GM13976 (cell line): ENCODE measurements around the gene ACP5.

Source experiments
- DNase-seq: peaks from one replicate; pipeline ENCODE4 v3.0.0; 2012; ENCODE audit warnings: low spot score
- in situ Hi-C: fragments of 300-500 bp; cut with MboI; formaldehyde crosslinking; loops from one replicate; pipeline ENCODE4 v1.12.0; 2022; ENCODE audit warnings: low sequenced_read_pairs, mixed read lengths, inconsistent platforms; ENCODE audit not compliant: unreplicated experiment
- TF ChIP-seq, protein P1 (sequence below): IDR thresholded peaks from 2 replicates; pipeline ENCODE4 v1.5.1; 2012; ENCODE audit warnings: borderline replicate concordance, mild to moderate bottlenecking; ENCODE audit not compliant: insufficient read depth; ENCODE audit errors: extremely low read depth, missing control alignments, control extremely low read depth

ACP5 gene

GRCh38 chr19:11596156-11596555 is 18.7 kb upstream of the ACP5 start:
- no peak for DNase-seq
- in situ Hi-C loops: no loop called here
- TF ChIP-seq, protein P1, sequence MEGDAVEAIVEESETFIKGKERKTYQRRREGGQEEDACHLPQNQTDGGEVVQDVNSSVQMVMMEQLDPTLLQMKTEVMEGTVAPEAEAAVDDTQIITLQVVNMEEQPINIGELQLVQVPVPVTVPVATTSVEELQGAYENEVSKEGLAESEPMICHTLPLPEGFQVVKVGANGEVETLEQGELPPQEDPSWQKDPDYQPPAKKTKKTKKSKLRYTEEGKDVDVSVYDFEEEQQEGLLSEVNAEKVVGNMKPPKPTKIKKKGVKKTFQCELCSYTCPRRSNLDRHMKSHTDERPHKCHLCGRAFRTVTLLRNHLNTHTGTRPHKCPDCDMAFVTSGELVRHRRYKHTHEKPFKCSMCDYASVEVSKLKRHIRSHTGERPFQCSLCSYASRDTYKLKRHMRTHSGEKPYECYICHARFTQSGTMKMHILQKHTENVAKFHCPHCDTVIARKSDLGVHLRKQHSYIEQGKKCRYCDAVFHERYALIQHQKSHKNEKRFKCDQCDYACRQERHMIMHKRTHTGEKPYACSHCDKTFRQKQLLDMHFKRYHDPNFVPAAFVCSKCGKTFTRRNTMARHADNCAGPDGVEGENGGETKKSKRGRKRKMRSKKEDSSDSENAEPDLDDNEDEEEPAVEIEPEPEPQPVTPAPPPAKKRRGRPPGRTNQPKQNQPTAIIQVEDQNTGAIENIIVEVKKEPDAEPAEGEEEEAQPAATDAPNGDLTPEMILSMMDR: no peak

- no peak for DNase-seq
- in situ Hi-C loops: no loop called here
- TF ChIP-seq, protein P1: no peak
These were observed 16.6 kb upstream of the ACP5 start for GRCh38 chr19:11594084-11594483.

DNA sequence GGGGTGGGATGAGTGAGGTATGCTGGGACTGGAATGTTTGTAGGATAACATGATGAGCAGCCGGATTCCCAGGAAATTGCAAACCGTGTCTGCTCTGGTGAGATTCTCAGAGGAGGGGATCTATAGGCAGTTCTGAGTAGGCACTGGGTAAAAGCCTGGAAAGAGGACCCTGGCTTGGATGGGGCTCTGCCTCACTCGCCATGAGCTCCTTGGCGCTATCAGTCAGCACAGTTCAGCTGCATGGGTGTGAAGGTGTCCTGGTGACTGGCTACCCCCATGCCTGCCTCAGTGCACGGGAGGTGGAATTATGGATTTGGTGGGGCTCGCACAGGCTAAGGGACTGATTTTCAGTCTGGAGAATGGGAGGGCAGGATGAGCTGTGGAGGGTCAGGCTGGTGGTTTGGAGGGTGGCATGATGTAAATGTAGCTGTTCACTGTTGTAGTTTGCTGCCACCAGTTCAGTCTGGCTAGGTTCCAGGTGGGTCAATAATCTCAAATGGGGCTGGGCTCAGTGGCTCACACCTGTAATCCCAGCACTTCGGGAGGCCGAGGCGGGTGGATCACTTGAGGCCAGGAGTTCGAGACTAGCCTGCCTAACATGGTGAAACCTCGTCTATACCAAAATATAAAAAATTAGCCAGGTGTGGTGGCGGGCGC is 10.7 kb upstream of the ACP5 start:
- in situ Hi-C loops: no loop called here
- TF ChIP-seq, protein P1: no peak
- DNase-seq: no peak

DNA sequence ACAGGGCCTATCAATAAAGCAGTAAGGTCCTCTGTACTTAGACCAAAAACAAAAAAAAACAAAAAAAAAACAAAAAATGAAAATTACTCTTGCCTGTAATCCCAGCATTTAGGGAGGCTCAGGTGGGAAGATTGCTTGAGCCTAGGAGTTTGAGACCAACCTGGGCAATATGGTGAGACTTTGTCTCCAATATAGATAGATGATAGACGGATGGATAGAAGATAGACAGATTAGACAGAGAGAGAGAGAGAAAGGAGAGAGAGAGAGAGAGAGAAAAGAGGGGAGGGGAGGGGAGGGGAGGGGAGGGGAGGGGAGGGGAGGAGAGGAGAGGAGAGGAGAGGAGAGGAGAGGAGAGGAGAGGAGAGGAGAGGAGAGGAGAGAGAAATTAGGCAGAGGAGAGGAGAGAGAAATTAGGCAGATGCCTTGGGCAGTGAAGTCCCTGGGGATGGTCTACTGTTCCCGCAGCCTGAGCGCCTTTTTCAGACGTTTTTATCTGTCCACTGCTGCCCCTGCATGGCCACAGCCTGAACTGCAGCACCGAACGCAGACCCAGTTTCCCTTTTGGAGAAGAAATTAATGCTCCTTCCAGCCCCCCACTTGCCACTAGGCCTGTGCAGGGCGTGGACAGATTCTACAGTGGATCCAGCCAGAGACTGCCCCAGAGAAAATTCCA is 10.0 kb upstream of the ACP5 start:
- in situ Hi-C loops: no loop called here
- TF ChIP-seq, protein P1: peak; percentile 94
- peak; percentile 84 for DNase-seq

GRCh38 chr19:11586331-11586730 is 8.9 kb upstream of the ACP5 start:
- in situ Hi-C loops: no loop called here
- TF ChIP-seq, protein P1: no peak
- DNase-seq: no peak

DNA sequence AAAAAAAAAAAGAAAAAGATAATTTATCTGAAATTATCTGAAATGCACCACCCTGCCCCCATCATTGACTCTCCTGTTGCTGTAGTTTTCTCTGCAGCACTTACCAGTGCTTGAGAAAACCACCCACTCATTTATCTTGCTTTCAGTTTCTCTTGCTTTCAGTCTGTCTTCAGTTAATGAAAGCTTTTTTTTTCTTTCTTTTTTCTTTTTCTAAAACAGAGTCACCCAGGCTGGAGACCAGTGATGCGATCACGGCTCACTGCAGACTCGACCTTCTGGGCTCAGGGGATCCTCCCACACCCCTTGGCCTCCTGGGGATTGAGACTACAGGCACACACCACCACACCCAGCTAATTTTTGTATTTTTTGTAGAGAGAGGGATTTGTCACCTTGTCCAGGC is 4.3 kb upstream of the ACP5 start:
- DNase-seq: peak; percentile 76
- in situ Hi-C loops: no loop called here
- TF ChIP-seq, protein P1: no peak
